Neural cell (in vitro differentiated cells): Measurements from ENCODE around the gene FGF1. TPM values are rescaled to one million over a fixed set of nuclear protein-coding genes. Genes with fewer than 3 reads are reported as not detected.

Source experiments
- H2AFZ ChIP-seq: fragments of 200-600, 300-800 bp; sonication (generic), shearing (Covaris generic); 2 replicates; pipeline ENCODE4 v1.6.0; 2014; ENCODE audit warnings: low read depth, mild to moderate bottlenecking, antibody characterized with exemption, low read length, moderate library complexity
- H3F3A ChIP-seq: fragments of 200-600 bp; shearing (Covaris generic); 2 replicates; pipeline ENCODE4 v1.6.1; 2016; ENCODE audit warnings: mild to moderate bottlenecking, moderate library complexity, mixed read lengths, antibody characterized with exemption, low read length; ENCODE audit not compliant: insufficient read depth, poor library complexity, severe bottlenecking
- H3K27ac ChIP-seq: fragments of 200-600, 300-800 bp; sonication (generic), shearing (Covaris generic); 2 replicates; pipeline ENCODE4 v1.5.1; 2014; ENCODE audit warnings: mild to moderate bottlenecking, low read length, moderate library complexity
- H3K27me3 ChIP-seq: fragments of 300-800, 200-600 bp; sonication (generic), shearing (Covaris generic); 2 replicates; pipeline ENCODE4 v1.6.0; 2014; ENCODE audit warnings: mild to moderate bottlenecking, low read depth, low read length, moderate library complexity; ENCODE audit not compliant: insufficient read depth
- H3K36me3 ChIP-seq: fragments of 300-800, 200-600 bp; sonication (generic), shearing (Covaris generic); 2 replicates; pipeline ENCODE4 v1.5.1; 2014; ENCODE audit warnings: mild to moderate bottlenecking, antibody characterized with exemption, low read length, moderate library complexity; ENCODE audit not compliant: insufficient read depth
- H3K4me2 ChIP-seq: fragments of 300-800, 200-600 bp; sonication (generic), shearing (Covaris generic); 2 replicates; pipeline ENCODE4 v1.6.0; 2014; ENCODE audit warnings: mild to moderate bottlenecking, low read length
- H3K4me3 ChIP-seq: fragments of 300-800, 200-600 bp; sonication (generic), shearing (Covaris generic); 2 replicates; pipeline ENCODE4 v1.5.1; 2014; ENCODE audit warnings: mild to moderate bottlenecking, low read length, moderate library complexity
- H3K79me2 ChIP-seq: fragments of 200-600 bp; shearing (Covaris generic); replicated peaks from 2 replicates; pipeline ENCODE4 v1.6.0; 2014; ENCODE audit warnings: mild to moderate bottlenecking, low read length, moderate library complexity; ENCODE audit not compliant: insufficient read depth
- H3K9ac ChIP-seq: fragments of 300-800, 200-600 bp; sonication (generic), shearing (Covaris generic); 2 replicates; pipeline ENCODE4 v1.6.1; 2016; ENCODE audit warnings: mild to moderate bottlenecking, low read length, mixed read lengths
- H3K9me2 ChIP-seq: fragments of 200-600 bp; shearing (Covaris generic); 2 replicates; pipeline ENCODE4 v1.6.1; 2016; ENCODE audit warnings: mild to moderate bottlenecking, low read length, mixed read lengths; ENCODE audit not compliant: insufficient read depth
- H3K9me3 ChIP-seq: fragments of 200-600, 300-800 bp; sonication (generic), shearing (Covaris generic); 2 replicates; pipeline ENCODE4 v1.6.1; 2016; ENCODE audit warnings: mild to moderate bottlenecking, mixed run types, low read length, moderate library complexity, mixed read lengths
- H4K20me1 ChIP-seq: fragments of 200-600 bp; shearing (Covaris generic); 2 replicates; pipeline ENCODE4 v1.6.1; 2016; ENCODE audit warnings: mild to moderate bottlenecking, mixed run types; ENCODE audit not compliant: insufficient read depth
- EP300 ChIP-seq: fragments of 450-650 bp; conservative IDR thresholded peaks from 2 replicates; pipeline ENCODE4 v1.6.1; 2014; ENCODE audit warnings: antibody characterized with exemption, mild to moderate bottlenecking, moderate library complexity; ENCODE audit not compliant: poor library complexity, severe bottlenecking
- EZH2 ChIP-seq: fragments of 200-600, 300-800 bp; shearing (Covaris generic), sonication (generic); IDR thresholded peaks from 2 replicates; pipeline ENCODE4 v1.6.1; 2014; ENCODE audit warnings: antibody characterized with exemption, low read length, borderline replicate concordance, mild to moderate bottlenecking; ENCODE audit not compliant: insufficient read depth, poor library complexity, severe bottlenecking
- MXI1 ChIP-seq: fragments of 450-650 bp; conservative IDR thresholded peaks from 2 replicates; pipeline ENCODE4 v1.6.1; 2014; ENCODE audit warnings: antibody characterized with exemption, mild to moderate bottlenecking; ENCODE audit not compliant: poor library complexity, severe bottlenecking
- POLR2AphosphoS5 ChIP-seq: IDR thresholded peaks from 2 replicates; pipeline ENCODE4 v1.6.1; 2012
- RAD21 ChIP-seq: fragments of 450-650 bp; conservative IDR thresholded peaks from 2 replicates; pipeline ENCODE4 v1.6.1; 2014; ENCODE audit warnings: antibody characterized with exemption, mild to moderate bottlenecking, moderate library complexity
- SMC3 ChIP-seq: fragments of 450-650 bp; conservative IDR thresholded peaks from 2 replicates; pipeline ENCODE4 v1.6.1; 2014; ENCODE audit warnings: antibody characterized with exemption, mild to moderate bottlenecking, moderate library complexity; ENCODE audit not compliant: poor library complexity
- TAF1 ChIP-seq: IDR thresholded peaks from 2 replicates; pipeline ENCODE4 v1.6.1; 2012; ENCODE audit warnings: low read depth
- polyA plus RNA-seq: library from polyadenylated mRNA; depleted of rRNA; stranded (reverse); fragments of >200 nt; gene quantifications from 2 replicates; pipeline ENCODE4 v1.2.3, GENCODE V29; 2014
- TF ChIP-seq, protein P1 (sequence below): fragments of 450-650 bp; IDR thresholded peaks from 2 replicates; pipeline ENCODE4 v1.5.1; 2014; ENCODE audit warnings: antibody characterized with exemption, mild to moderate bottlenecking, moderate library complexity; ENCODE audit not compliant: poor library complexity, severe bottlenecking
- TF ChIP-seq, protein P2 (sequence below): IDR thresholded peaks from 2 replicates; pipeline ENCODE4 v1.6.1; 2012; ENCODE audit warnings: borderline replicate concordance

The FGF1 gene
- polyA plus RNA-seq, 1 donor from 2014 or later = not detected

DNA sequence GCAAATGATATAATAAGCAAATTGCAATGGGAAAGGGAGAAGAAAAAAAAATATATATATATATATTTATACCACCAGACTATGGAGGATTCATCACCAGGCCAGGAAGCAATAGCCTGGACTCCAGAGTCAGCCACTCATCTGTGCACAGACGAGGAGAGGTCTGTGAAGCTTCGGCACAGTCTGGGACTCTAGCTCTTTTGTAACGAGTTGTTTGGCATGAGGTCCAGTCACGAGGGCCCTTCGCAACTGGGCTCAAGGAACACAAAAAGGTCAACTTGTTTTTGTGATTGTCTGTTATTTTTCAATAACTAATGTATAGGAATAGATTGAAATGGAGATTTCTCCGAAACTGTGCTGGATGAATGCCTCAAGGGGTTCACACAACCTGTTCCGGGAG, 14.7 kb upstream of the FGF1 start:
- H4K20me1 ChIP-seq = no peaks in the 10 kb centered on the region
- H2AFZ ChIP-seq = no peak overlapping the region
- H3K4me2 ChIP-seq = no peak overlapping the region
- H3K9me3 ChIP-seq = no peaks in the 10 kb centered on the region
- H3F3A ChIP-seq = no peaks in the 10 kb centered on the region
- no peaks in the 10 kb centered on the region for H3K27me3 ChIP-seq
- no peaks in the 10 kb centered on the region for H3K36me3 ChIP-seq
- no peak for TF ChIP-seq EP300
- TF ChIP-seq SMC3 = no peak
- no peak for TF ChIP-seq MXI1
- TF ChIP-seq TAF1 = no peak
- TF ChIP-seq POLR2AphosphoS5 = no peak
- TF ChIP-seq, protein P1, sequence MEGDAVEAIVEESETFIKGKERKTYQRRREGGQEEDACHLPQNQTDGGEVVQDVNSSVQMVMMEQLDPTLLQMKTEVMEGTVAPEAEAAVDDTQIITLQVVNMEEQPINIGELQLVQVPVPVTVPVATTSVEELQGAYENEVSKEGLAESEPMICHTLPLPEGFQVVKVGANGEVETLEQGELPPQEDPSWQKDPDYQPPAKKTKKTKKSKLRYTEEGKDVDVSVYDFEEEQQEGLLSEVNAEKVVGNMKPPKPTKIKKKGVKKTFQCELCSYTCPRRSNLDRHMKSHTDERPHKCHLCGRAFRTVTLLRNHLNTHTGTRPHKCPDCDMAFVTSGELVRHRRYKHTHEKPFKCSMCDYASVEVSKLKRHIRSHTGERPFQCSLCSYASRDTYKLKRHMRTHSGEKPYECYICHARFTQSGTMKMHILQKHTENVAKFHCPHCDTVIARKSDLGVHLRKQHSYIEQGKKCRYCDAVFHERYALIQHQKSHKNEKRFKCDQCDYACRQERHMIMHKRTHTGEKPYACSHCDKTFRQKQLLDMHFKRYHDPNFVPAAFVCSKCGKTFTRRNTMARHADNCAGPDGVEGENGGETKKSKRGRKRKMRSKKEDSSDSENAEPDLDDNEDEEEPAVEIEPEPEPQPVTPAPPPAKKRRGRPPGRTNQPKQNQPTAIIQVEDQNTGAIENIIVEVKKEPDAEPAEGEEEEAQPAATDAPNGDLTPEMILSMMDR = no peak
- no peak for TF ChIP-seq EZH2
- TF ChIP-seq, protein P2, sequence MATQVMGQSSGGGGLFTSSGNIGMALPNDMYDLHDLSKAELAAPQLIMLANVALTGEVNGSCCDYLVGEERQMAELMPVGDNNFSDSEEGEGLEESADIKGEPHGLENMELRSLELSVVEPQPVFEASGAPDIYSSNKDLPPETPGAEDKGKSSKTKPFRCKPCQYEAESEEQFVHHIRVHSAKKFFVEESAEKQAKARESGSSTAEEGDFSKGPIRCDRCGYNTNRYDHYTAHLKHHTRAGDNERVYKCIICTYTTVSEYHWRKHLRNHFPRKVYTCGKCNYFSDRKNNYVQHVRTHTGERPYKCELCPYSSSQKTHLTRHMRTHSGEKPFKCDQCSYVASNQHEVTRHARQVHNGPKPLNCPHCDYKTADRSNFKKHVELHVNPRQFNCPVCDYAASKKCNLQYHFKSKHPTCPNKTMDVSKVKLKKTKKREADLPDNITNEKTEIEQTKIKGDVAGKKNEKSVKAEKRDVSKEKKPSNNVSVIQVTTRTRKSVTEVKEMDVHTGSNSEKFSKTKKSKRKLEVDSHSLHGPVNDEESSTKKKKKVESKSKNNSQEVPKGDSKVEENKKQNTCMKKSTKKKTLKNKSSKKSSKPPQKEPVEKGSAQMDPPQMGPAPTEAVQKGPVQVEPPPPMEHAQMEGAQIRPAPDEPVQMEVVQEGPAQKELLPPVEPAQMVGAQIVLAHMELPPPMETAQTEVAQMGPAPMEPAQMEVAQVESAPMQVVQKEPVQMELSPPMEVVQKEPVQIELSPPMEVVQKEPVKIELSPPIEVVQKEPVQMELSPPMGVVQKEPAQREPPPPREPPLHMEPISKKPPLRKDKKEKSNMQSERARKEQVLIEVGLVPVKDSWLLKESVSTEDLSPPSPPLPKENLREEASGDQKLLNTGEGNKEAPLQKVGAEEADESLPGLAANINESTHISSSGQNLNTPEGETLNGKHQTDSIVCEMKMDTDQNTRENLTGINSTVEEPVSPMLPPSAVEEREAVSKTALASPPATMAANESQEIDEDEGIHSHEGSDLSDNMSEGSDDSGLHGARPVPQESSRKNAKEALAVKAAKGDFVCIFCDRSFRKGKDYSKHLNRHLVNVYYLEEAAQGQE = no peak
- no peak for TF ChIP-seq RAD21
- H3K27ac ChIP-seq = no peak overlapping the region
- no peak overlapping the region for H3K9ac ChIP-seq
- H3K4me3 ChIP-seq = no peak overlapping the region
- H3K79me2 ChIP-seq = no peaks in the 10 kb centered on the region
- H3K9me2 ChIP-seq = no peaks in the 10 kb centered on the region

DNA sequence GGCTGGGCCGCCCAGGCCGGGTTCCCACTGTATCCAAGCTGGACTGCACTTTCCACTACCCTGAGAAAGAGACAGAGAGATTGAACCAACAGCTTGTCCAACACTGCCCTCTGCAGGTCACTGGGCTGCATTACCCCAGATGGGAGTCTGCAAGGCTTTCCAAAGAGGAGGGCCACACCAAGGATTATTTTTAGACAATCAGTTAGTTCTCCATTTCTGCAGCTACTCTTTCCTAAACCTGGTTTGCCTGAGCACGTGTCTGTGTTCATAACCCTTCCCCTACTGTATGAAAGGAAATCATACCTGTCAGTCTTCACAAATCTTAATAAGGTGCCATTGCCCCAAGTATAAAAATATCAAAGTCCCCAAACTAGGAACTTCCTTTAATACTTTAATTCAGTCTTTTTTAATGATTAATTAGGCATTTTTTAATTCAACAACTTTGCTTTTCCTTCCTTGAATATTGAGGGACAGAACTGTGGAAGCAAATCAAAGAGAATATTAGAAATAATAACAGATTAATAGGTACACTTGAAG, 13.4 kb upstream of the FGF1 start:
- Histone ChIP-seq H3K79me2 (no peaks in the 10 kb centered on the region), H4K20me1 (no peaks in the 10 kb centered on the region), H3F3A (no peaks in the 10 kb centered on the region), H3K4me2 (no peak overlapping the region), H3K27me3 (no peaks in the 10 kb centered on the region), H3K36me3 (no peaks in the 10 kb centered on the region), H3K4me3 (no peak overlapping the region), H3K9ac (no peak overlapping the region), H3K9me3 (no peaks in the 10 kb centered on the region), H2AFZ (no peak overlapping the region), H3K9me2 (no peaks in the 10 kb centered on the region), H3K27ac (no peak overlapping the region)
- no peak for TF ChIP-seq TAF1
- peak; percentile 98 for TF ChIP-seq SMC3
- peak; percentile 97 for TF ChIP-seq RAD21
- TF ChIP-seq, protein P2 = no peak
- TF ChIP-seq MXI1 = peak; percentile 13
- TF ChIP-seq POLR2AphosphoS5 = no peak
- TF ChIP-seq, protein P1 = peak; percentile 95
- TF ChIP-seq EZH2 = no peak
